Keratinocyte (primary cell): Measurements from ENCODE around the gene MAG.

Experiments used
- CTCF ChIP-seq, 3 experiments: IDR thresholded peaks in 1 of 3; conservative IDR thresholded peaks in 1 of 3; optimal IDR thresholded peaks in 1 of 3; 2 replicates in 2 of 3; 3 replicates in 1 of 3; pipeline versions ENCODE3 to v1.5.1; 2011; ENCODE audit warnings: low read length in 3 of 3, mild to moderate bottlenecking in 3 of 3, moderate library complexity in 2 of 3, control low read depth in 1 of 3, inconsistent platforms in 1 of 3; ENCODE audit not compliant: insufficient read depth in 2 of 3; ENCODE audit errors: extremely low read depth in 1 of 3
- EZH2 ChIP-seq: IDR thresholded peaks from one replicate; pipeline ENCODE4 v1.6.1; 2012; ENCODE audit warnings: inconsistent platforms, mild to moderate bottlenecking, low read length, moderate library complexity

DNA sequence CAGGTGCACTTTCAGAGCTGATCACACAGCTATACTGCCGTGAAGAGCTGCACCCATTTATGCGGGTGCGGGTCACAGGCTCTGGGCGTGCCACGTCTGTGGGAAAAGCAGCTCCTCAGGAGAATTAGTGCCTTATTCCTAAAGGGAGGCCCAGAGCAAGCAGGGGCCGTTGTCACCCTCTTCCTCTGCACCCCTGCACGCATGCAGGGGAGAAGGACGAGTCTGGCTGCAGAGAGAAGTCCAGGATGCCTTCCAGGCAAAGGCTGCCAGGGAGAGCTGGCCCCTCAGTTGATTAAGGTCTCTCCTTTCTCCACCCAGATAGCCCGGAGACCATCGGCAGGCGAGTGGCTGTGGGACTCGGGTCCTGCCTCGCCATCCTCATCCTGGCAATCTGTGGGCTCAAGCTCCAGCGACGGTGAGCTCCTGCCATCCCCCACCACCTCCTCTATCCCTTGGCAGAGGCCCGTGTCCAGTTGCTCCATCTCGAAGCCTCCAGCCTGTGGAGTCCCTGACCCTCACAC is 52.6 kb downstream of the MAG start:
- TF ChIP-seq CTCF (optimal IDR thresholded peaks at IDR 0.05 in 1 of 3, IDR thresholded peaks at IDR 0.05 in 1 of 3, conservative IDR thresholded peaks at IDR 0.05 in 1 of 3; ENCODE audit: extremely low read depth in 1 of 3, insufficient read depth in 2 of 3, low read length in 3 of 3) = no peak
- no peak for TF ChIP-seq EZH2
